A673 (cell line): Measurements from ENCODE around the gene CCR2.

Experiments
- EZH2 ChIP-seq: fragments of 200-600 bp; sonication (generic); IDR thresholded peaks from 2 replicates; pipeline ENCODE4 v1.6.1; 2017; ENCODE audit warnings: borderline replicate concordance, low read depth, mild to moderate bottlenecking, mixed read lengths, antibody characterized with exemption, low read length; ENCODE audit not compliant: poor library complexity, severe bottlenecking
- TF ChIP-seq, protein P1 (sequence below): fragments of 300-800, 200-600 bp; sonication (generic); conservative IDR thresholded peaks from 2 replicates; pipeline ENCODE4 v1.5.1; 2017; ENCODE audit warnings: low read depth, mild to moderate bottlenecking, antibody characterized with exemption, low read length, moderate library complexity, mixed read lengths

DNA sequence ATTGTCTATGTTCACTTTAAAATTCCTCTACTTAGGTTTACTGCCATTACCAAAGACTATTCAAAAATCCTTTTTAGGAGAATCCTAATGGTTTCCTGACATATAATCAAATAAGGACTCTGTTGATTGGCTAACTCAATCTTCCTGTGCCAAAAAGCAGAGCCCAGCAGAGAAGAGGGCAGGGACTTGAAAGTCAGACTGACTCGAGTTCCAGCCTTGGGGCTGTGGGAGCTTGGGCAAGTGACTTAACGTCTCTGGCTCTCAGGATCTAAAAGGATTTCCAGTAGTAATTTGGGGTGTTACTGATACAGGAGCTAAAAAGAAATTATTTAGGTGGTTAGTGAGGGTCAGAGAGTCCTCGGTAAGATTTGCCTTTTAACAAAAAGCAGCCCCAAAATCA lies 27.7 kb downstream of the CCR2 start:
- TF ChIP-seq, protein P1, sequence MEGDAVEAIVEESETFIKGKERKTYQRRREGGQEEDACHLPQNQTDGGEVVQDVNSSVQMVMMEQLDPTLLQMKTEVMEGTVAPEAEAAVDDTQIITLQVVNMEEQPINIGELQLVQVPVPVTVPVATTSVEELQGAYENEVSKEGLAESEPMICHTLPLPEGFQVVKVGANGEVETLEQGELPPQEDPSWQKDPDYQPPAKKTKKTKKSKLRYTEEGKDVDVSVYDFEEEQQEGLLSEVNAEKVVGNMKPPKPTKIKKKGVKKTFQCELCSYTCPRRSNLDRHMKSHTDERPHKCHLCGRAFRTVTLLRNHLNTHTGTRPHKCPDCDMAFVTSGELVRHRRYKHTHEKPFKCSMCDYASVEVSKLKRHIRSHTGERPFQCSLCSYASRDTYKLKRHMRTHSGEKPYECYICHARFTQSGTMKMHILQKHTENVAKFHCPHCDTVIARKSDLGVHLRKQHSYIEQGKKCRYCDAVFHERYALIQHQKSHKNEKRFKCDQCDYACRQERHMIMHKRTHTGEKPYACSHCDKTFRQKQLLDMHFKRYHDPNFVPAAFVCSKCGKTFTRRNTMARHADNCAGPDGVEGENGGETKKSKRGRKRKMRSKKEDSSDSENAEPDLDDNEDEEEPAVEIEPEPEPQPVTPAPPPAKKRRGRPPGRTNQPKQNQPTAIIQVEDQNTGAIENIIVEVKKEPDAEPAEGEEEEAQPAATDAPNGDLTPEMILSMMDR = no peak
- TF ChIP-seq EZH2 = no peak
